HepG2 (cell line): Measurements from ENCODE around the gene TATDN3. TPM values are rescaled to one million over a fixed set of nuclear protein-coding genes. Genes with fewer than 3 reads are reported as not detected.

Source experiments
- ATAC-seq: fragments of 200-7000 bp; cut with Tn5 transposase; 3 replicates; pipeline ENCODE4 v1.9.1; 2020; ENCODE audit warnings: mild to moderate bottlenecking, moderate library complexity
- BruUV-seq: library from RNA; stranded (reverse); fragments of 400-500 nt; replicated peaks from 2 replicates; lab custom pipeline; 2021; lab: Mats Ljungman, UMichigan
- CTCF ChIA-PET: fragments of 300-600 bp; formaldehyde crosslinking; extraction: SDS; loops from one replicate; lab custom pipeline; 2021; ENCODE audit warnings: low total read pairs, inconsistent platforms, low intra/inter-chr PET ratio; lab: Yijun Ruan, JAX
- POLR2A ChIA-PET: fragments of 350-600 bp; sonication (Branson Sonifier 250); formaldehyde crosslinking; loops from one replicate; lab custom pipeline; 2020; ENCODE audit warnings: antibody characterized with exemption, inconsistent platforms; lab: Yijun Ruan, JAX
- DNase-seq: peaks from one replicate; pipeline ENCODE4 v3.0.0-alpha.2; 2015; ENCODE audit warnings: low spot score
- FAIRE-seq: peaks from 3 replicates; lab custom pipeline; 2011; peaks lifted over from hg19 to GRCh38; lab: Jason Lieb, UNC
- H2AFZ ChIP-seq: one replicate; pipeline ENCODE4 v1.6.1; 2011; ENCODE audit warnings: low read length, inconsistent platforms
- H3K27ac ChIP-seq: fragments of 300-600 bp; 3 replicates; pipeline ENCODE4 v1.8.0; 2011; ENCODE audit warnings: mixed run types, mild to moderate bottlenecking, mixed read lengths, low read length, inconsistent platforms; ENCODE audit not compliant: insufficient read depth; ENCODE audit errors: extremely low read length
- H3K27me3 ChIP-seq, 2 experiments: fragments of 200-600 bp in 1 of 2; 2 replicates in 1 of 2; 3 replicates in 1 of 2; pipeline versions ENCODE4 v1.6.0 to v1.8.0; 2011; ENCODE audit warnings: low read length in 2 of 2, mild to moderate bottlenecking in 2 of 2, moderate library complexity in 2 of 2, inconsistent platforms in 1 of 2; ENCODE audit not compliant: insufficient read depth in 2 of 2, control insufficient read depth in 1 of 2
- H3K36me3 ChIP-seq, 2 experiments: fragments of 200-600 bp in 1 of 2; replicated peaks in 1 of 2; 2 replicates in 1 of 2; 3 replicates in 1 of 2; pipeline versions ENCODE4 v1.5.1 to v1.8.0; 2011; ENCODE audit warnings: low read length in 2 of 2, inconsistent platforms in 1 of 2; ENCODE audit not compliant: insufficient read depth in 2 of 2, control insufficient read depth in 1 of 2
- H3K4me1 ChIP-seq: 2 replicates; pipeline ENCODE4 v1.5.1; 2012; ENCODE audit warnings: low read length, inconsistent platforms; ENCODE audit not compliant: insufficient read depth
- H3K4me2 ChIP-seq: 2 replicates; pipeline ENCODE4 v1.6.0; 2011; ENCODE audit warnings: low read depth, low read length, inconsistent platforms
- H3K4me3 ChIP-seq, 3 experiments: fragments of 200-600 bp in 1 of 3; sonication (generic), shearing (Covaris generic) in 1 of 3; replicated peaks in 1 of 3; 2 replicates each; pipeline ENCODE4 v1.5.1; 2011 to 2016; ENCODE audit warnings: low read length in 3 of 3, inconsistent platforms in 2 of 3, low read depth in 2 of 3, mild to moderate bottlenecking in 2 of 3, control low read depth in 1 of 3, mixed read lengths in 1 of 3; ENCODE audit not compliant: insufficient read depth in 1 of 3
- H3K79me2 ChIP-seq: one replicate; pipeline ENCODE4 v1.6.1; 2011; ENCODE audit warnings: low read length, inconsistent platforms; ENCODE audit not compliant: insufficient read depth
- H3K9ac ChIP-seq: 2 replicates; pipeline ENCODE4 v1.6.0; 2011; ENCODE audit warnings: mild to moderate bottlenecking, low read depth, low read length, inconsistent platforms; ENCODE audit not compliant: insufficient read depth
- H3K9me3 ChIP-seq: 2 replicates; pipeline ENCODE4 v1.5.1; 2012; ENCODE audit warnings: mild to moderate bottlenecking, low read length
- H4K20me1 ChIP-seq: 2 replicates; pipeline ENCODE4 v1.6.0; 2011; ENCODE audit warnings: inconsistent platforms, mild to moderate bottlenecking, low read length, moderate library complexity; ENCODE audit not compliant: insufficient read depth
- CREBL2 ChIP-seq: sonication (generic); formaldehyde crosslinking; IDR thresholded peaks from 2 replicates; pipeline ENCODE4 v1.8.1; 2023; ENCODE audit warnings: missing genetic modification reagents, mild to moderate bottlenecking, borderline replicate concordance
- DRAP1 ChIP-seq: IDR thresholded peaks from 2 replicates; pipeline ENCODE4 v1.6.1; 2016; ENCODE audit warnings: missing genetic modification reagents, missing compliant biosample characterization
- E2F1 ChIP-seq: sonication (generic); formaldehyde crosslinking; IDR thresholded peaks from 2 replicates; pipeline ENCODE4 v1.5.0; 2020; ENCODE audit warnings: missing genetic modification reagents
- ETS1 ChIP-seq: sonication (generic); formaldehyde crosslinking; IDR thresholded peaks from 2 replicates; pipeline ENCODE4 v1.4.0; 2020; ENCODE audit warnings: missing genetic modification reagents
- GATAD2A ChIP-seq: IDR thresholded peaks from 2 replicates; pipeline ENCODE4 v1.6.1; 2016
- HOXA3 ChIP-seq: sonication (generic); formaldehyde crosslinking; IDR thresholded peaks from 2 replicates; pipeline ENCODE4 v1.5.0; 2020; ENCODE audit warnings: missing genetic modification reagents
- MAZ ChIP-seq, 2 experiments: sonication (generic) in 1 of 2; formaldehyde crosslinking in 1 of 2; IDR thresholded peaks; 2 replicates each; pipeline versions ENCODE4 v1.5.0 to v1.6.1; 2012 to 2020; ENCODE audit warnings: low read depth in 2 of 2, mild to moderate bottlenecking in 2 of 2, borderline replicate concordance in 1 of 2, improper control_type of control experiment in 1 of 2, low read length in 1 of 2, missing genetic modification reagents in 1 of 2, moderate library complexity in 1 of 2
- PLRG1 ChIP-seq: fragments of 450-650 bp; conservative IDR thresholded peaks from 2 replicates; pipeline ENCODE4 v1.6.1; 2016
- RBFOX2 ChIP-seq: fragments of 200-400 bp; formaldehyde crosslinking; IDR thresholded peaks from 2 replicates; pipeline ENCODE4 v1.6.1; 2017; ENCODE audit warnings: low read depth, mild to moderate bottlenecking, low read length
- SMYD3 ChIP-seq: sonication (generic); formaldehyde crosslinking; IDR thresholded peaks from 2 replicates; pipeline ENCODE4 v1.8.1; 2023; ENCODE audit warnings: mild to moderate bottlenecking, missing genetic modification reagents
- SRY ChIP-seq: sonication (generic); formaldehyde crosslinking; IDR thresholded peaks from 2 replicates; pipeline ENCODE4 v1.8.0; 2022; ENCODE audit warnings: mild to moderate bottlenecking, missing genetic modification reagents
- ZNF329 ChIP-seq: sonication (generic); formaldehyde crosslinking; IDR thresholded peaks from 2 replicates; pipeline ENCODE4 v1.9.0; 2021; ENCODE audit warnings: low read depth, mild to moderate bottlenecking, missing genetic modification reagents
- ZNF431 ChIP-seq: sonication (generic); formaldehyde crosslinking; IDR thresholded peaks from 2 replicates; pipeline ENCODE4 v1.9.0; 2022; ENCODE audit warnings: missing genetic modification reagents, low read depth, mild to moderate bottlenecking, borderline replicate concordance
- ZNF567 ChIP-seq: sonication (generic); formaldehyde crosslinking; IDR thresholded peaks from 2 replicates; pipeline ENCODE4 v1.8.1; 2023; ENCODE audit warnings: mild to moderate bottlenecking, missing genetic modification reagents, borderline replicate concordance
- ZNF770 ChIP-seq: sonication (generic); formaldehyde crosslinking; IDR thresholded peaks from 2 replicates; pipeline ENCODE4 v1.5.0; 2020; ENCODE audit warnings: mild to moderate bottlenecking, missing genetic modification reagents
- WGBS: methylation state at CpG from one replicate; pipeline ENCODE4 v1.1.6; 2017; ENCODE audit warnings: low lambda C conversion rate; 5-methylcytosine and 5-hydroxymethylcytosine counted together
- in situ Hi-C: cut with HindIII; loops from 2 replicates; pipeline ENCODE4 v1.10.0; 2017; ENCODE audit warnings: low pct_unique_long_range_greater_than_20kb; ENCODE audit not compliant: extremely low pct_ligation_motif_present
- intact Hi-C: fragments of 100-400 bp; cut with micrococcal nuclease; formaldehyde crosslinking; loops from one replicate; pipeline ENCODE4 v1.10.0; 2022; ENCODE audit not compliant: unreplicated experiment
- polyA plus RNA-seq, 8 experiments: library from polyadenylated mRNA; depleted of rRNA in 3 of 8; stranded (reverse) in 7 of 8; unstranded in 1 of 8; fragments of >200 nt; fragmentation: Illumina TruSeq in 4 of 8; extraction: Trizol in 4 of 8; gene quantifications; 2 replicates each; pipeline versions ENCODE4 v1.2.1 to v1.2.3, GENCODE V29; 2011 to 2016; ENCODE audit warnings: low read depth in 4 of 8, missing spikeins in 1 of 8, mixed read lengths in 1 of 8; ENCODE audit not compliant: insufficient read depth in 1 of 8
- total RNA-seq, 5 experiments: library from RNA; depleted of rRNA; stranded (reverse); fragments of >200 nt; fragmentation: Illumina TruSeq; extraction: Trizol; gene quantifications; 2 replicates each; pipeline ENCODE4 v1.2.3, GENCODE V29; 2016; ENCODE audit warnings: low read depth in 1 of 5

The TATDN3 gene
- total and polyA plus RNA-seq, 2 of the 13 experiments (the other 11 are each of a cell fraction or from before 2014, with no cell fraction given) = 7.3 to 8.6 TPM

GRCh38 chr1:212749821-212750535, 41.7 kb upstream of the TATDN3 start (continued):
- TF ChIP-seq ZNF329 (CRISPR knock-in tag) (no peak), GATAD2A (CRISPR knock-in tag) (peak; percentile 38; the same call in 1 of the 2 replicates), CREBL2 (CRISPR knock-in tag) (no peak), ZNF770 (CRISPR knock-in tag) (no peak), MAZ (IDR thresholded peaks at IDR 0.05; ENCODE audit: borderline replicate concordance, low read depth, low read length) (no peak), MAZ (CRISPR knock-in tag; IDR thresholded peaks at IDR 0.05; ENCODE audit: low read depth) (0 out of 2 replicates have a peak, but pooled peaks have one; percentile 25), HOXA3 (no peak), ZNF567 (CRISPR knock-in tag) (no peak)

GRCh38 chr1:212752252-212752933, 39.3 kb upstream of the TATDN3 start:
- CTCF ChIA-PET = no interaction called here
- peaks cover 6% of the 10 kb centered on the region; the same call in 1 of the 2 replicates for H4K20me1 ChIP-seq
- 0 out of 2 replicates have a peak, but pooled peaks cover 10% of the 10 kb centered on the region for H3K4me1 ChIP-seq
- no peak overlapping the region for H3K4me3 ChIP-seq
- 97% methylated on average over 3 of the region's 3 CpGs for WGBS
- DNase-seq (no peak), FAIRE-seq (no peak), ATAC-seq (no peak)
- peaks cover 0 to 19% of the 10 kb centered on the region in 2 experiments; a peak in 3 of 5 replicates for H3K36me3 ChIP-seq
- no peak overlapping the region for H3K27ac ChIP-seq
- in situ Hi-C loops = no loop called here
- no peak overlapping the region for H3K4me2 ChIP-seq
- no peaks in the 10 kb centered on the region for H3K9me3 ChIP-seq
- no peak overlapping the region for H3K9ac ChIP-seq
- no peaks in the 10 kb centered on the region for H3K27me3 ChIP-seq
- peaks cover 2% of the 10 kb centered on the region for H3K79me2 ChIP-seq
- BruUV-seq = no TSS peak
- POLR2A ChIA-PET = no interaction called here
- no peak overlapping the region for H2AFZ ChIP-seq
- intact Hi-C loops = no loop called here
- TF ChIP-seq ETS1 (CRISPR knock-in tag) (no peak), DRAP1 (CRISPR knock-in tag) (no peak), ZNF431 (no peak), SRY (CRISPR knock-in tag) (no peak), PLRG1 (no peak), RBFOX2 (no peak), E2F1 (CRISPR knock-in tag) (no peak), SMYD3 (CRISPR knock-in tag) (no peak)
